ENCODE data around the gene WFDC5.

DNA sequence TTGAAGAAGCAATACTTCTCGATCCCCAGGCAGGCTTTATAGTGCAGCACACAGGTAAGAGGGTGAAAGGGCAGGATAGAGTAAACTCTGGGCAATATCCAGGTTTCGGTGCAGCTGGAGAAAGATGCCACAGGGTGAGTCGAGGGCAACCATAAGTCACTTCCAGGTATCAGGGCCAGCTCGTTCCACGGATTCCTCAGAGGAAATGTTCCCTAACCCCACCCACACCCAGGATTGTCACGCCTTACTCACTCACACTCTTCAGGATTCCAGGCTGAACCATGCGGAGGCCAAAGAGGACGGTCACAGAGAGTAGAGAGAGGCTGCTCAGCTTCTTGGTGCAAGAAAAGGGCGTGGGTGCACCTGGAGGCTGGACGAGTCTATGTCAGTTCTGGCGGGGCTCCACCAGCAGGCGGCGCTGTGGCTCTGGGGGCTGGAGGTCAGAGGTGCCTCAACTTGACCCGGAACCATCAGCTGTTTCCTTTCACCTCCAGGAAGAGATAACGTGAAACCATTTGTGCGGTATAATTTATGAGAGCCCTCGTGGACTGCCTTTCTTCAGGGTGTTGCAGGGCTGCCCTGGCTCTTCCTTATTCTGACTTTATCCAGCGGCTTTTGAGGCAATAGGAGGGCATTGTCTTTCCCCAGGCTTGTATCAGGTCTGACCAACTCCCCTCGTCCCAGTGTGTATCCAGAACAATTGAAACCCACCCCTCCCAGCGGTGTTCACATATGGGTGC is 23.8 kb upstream of the WFDC5 start:
- TF ChIP-seq POLR2A (IDR thresholded peaks at IDR 0.05) = no peak
- TF ChIP-seq, protein P1, sequence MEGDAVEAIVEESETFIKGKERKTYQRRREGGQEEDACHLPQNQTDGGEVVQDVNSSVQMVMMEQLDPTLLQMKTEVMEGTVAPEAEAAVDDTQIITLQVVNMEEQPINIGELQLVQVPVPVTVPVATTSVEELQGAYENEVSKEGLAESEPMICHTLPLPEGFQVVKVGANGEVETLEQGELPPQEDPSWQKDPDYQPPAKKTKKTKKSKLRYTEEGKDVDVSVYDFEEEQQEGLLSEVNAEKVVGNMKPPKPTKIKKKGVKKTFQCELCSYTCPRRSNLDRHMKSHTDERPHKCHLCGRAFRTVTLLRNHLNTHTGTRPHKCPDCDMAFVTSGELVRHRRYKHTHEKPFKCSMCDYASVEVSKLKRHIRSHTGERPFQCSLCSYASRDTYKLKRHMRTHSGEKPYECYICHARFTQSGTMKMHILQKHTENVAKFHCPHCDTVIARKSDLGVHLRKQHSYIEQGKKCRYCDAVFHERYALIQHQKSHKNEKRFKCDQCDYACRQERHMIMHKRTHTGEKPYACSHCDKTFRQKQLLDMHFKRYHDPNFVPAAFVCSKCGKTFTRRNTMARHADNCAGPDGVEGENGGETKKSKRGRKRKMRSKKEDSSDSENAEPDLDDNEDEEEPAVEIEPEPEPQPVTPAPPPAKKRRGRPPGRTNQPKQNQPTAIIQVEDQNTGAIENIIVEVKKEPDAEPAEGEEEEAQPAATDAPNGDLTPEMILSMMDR (IDR thresholded peaks at IDR 0.05) = peak; percentile 16 to 55 (median 44)

All from adrenal gland (tissue), 5 donors.